Activated T-helper 1 cell treated with anti-CD3 and anti-CD28 coated beads, Interleukin-2, amount 50 U/mL, for 16 hours (primary cell): ENCODE measurements around the gene RHO.
"Not testable (repeated sequence)": the region's sequence is repeated elsewhere in the genome, so short reads cannot be mapped to it uniquely, and the experiment has no call there.

Source experiments
- DNase-seq, 2 donors: peaks; one replicate each; pipeline ENCODE4 v3.0.0-alpha.2; 2020; ENCODE audit warnings: low read depth in 1 of 2, low spot score in 1 of 2

Gene RHO

DNA sequence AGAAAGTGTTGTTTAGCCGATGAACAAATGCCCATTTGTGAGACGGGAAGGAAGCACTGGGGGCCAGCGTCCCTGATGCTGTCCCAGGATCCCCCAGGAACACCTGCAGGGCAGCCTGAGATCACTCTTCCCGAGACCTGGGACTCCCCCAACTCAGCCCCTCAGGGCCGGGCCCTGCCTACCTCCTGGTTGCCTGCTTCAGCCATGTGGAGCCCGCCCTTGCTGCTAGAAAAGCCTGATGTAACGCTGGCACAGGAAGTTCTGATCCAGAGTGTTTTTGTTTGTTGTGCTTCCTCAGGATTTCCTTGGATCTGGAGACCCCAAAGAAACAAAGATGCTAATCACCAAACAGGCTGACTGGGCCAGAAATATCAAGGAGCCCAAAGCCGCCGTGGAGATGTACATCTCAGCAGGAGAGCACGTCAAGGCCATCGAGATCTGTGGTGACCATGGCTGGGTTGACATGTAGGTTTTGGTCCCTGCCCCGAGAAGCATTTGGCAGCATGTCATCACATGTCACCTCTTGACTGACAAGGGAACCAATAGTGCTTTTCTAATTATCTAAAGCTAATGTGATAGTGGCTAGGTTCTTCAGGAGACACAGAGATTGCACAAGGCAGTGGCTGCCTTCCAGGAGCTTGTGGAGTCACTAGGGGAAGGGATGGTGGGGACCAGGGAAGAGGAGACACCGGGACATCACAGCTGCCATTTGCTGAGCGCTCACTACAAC is 28.7 kb upstream of the RHO start:
- not testable (repeated sequence) for DNase-seq

DNA sequence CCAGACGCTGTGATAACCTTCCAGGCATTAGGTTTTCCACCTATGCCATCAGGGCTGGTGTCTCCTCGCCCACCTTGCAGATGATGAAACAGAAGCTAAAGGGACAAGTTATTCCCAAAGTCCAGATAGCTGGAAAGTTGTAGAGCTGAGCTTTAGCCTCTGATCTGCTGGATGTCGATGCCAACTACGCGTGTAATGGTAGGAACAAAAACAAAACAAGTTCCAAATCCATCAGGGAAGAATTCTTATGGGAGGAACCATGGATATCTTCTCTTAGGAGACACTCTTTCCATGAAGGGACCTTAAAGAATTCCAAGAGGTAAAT is 28.1 kb upstream of the RHO start:
- no peak for DNase-seq

DNA sequence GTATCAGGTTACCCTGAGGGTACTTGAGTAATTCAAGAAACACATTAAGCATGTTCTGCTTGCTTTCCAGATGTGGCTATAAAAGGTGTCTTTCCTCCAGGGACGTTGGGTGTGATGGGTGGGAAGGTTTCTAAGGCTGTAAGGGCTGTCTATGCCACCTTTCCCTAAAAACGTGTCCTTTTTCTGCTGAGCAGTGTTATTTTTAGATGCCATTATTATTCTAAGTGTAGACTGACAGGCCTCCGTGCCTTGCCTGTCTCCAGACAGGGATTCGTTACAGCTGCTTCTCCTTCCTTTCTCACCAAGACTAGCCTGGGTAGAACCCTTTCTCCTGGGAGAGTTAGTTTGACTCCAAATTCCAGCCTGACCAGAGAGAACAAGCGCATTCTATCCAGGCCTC is 26.8 kb upstream of the RHO start:
- no peak for DNase-seq

- no peak for DNase-seq
These were observed 25.6 kb upstream of the RHO start for GRCh38 chr3:129502641-129503408.

GRCh38 chr3:129503471-129504291 is 24.8 kb upstream of the RHO start:
- DNase-seq: no peak

DNA sequence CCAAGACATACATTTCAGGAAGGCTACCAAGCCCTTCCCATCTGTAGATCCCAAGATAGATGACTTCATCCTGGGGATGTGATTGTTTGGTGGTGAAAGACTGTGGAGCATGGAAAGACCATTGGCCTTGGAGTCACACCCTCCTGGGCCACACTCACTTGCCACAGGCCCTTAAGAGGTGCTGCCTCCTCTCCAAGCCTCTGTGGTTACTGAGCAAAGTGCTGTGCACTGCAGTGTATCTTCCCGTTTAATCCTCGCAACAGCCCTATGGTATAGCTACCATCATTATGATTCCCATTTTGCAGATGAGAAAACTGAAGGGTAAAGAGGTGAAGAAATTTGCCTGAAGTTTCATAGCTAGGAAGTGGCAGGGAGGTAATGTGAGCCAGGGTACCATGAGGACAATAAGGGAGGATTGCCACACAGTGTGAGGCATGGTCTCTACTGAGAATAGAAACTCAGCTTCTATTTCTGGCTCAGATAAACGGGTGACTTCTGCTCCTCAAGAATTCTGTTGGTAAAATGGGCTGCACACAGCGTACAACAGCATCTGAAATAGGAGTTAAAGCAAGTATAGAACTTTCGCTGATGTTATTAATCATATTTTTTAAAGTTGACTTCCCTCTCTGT is 23.9 kb upstream of the RHO start:
- no peak for DNase-seq

GRCh38 chr3:129505341-129505740 is 23.1 kb upstream of the RHO start:
- no peak for DNase-seq

- DNase-seq: no peak
These were observed 22.2 kb upstream of the RHO start for GRCh38 chr3:129506231-129506742.

DNA sequence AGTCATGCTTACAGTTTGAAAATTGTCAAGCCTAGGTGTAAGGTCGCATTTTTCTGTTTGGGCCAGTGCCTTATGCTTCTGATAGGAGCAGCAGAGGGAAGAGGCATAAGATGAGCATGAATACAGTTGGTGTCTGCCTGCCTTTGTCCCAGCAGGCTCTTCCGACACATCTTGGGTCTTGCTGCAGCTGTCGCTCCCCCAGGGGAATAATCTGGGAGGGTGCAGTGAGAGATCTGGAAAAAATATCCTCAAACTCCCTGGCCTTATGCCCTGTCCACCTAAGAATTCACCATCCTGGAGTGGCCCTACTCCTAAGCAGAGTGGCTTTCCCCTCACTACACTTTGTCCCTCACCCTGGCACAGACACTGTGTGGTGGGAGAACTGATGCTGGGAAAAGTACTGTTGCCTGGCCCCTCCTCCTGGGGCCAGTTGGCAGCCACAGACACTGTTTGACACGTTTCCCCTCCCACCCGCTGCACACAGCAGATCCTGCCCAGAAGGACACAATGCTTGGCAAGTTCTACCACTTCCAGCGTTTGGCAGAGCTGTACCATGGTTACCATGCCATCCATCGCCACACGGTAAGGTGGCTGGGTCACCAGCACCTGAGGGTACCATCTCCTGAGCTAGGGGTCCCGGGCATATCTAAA is 21.1 kb upstream of the RHO start:
- DNase-seq: no peak

GRCh38 chr3:129512595-129512994 is 15.8 kb upstream of the RHO start:
- no peak for DNase-seq

DNA sequence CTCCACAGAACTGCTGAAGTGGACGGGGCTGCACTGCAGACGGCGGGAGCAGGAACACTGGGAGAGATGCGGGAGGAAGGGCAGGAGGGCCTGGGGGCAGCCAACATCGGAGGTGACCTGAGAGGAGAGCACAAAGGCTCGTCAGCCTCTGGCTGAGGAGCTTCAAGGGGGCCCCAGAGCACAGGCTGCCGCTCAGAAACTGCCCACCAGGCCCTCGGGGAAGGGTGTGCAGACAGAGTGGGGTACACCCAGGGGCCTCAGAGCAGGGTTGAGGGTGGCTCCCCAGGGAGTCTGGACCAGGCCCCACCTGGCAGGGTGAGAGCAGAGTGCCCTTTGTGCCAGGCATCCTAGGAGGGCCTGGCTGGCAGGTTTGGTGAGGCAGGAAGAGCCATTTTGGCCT is 14.7 kb upstream of the RHO start:
- DNase-seq: no peak

GRCh38 chr3:129514110-129514509 is 14.3 kb upstream of the RHO start:
- DNase-seq: no peak

GRCh38 chr3:129514563-129514962 is 13.9 kb upstream of the RHO start:
- no peak for DNase-seq

DNA sequence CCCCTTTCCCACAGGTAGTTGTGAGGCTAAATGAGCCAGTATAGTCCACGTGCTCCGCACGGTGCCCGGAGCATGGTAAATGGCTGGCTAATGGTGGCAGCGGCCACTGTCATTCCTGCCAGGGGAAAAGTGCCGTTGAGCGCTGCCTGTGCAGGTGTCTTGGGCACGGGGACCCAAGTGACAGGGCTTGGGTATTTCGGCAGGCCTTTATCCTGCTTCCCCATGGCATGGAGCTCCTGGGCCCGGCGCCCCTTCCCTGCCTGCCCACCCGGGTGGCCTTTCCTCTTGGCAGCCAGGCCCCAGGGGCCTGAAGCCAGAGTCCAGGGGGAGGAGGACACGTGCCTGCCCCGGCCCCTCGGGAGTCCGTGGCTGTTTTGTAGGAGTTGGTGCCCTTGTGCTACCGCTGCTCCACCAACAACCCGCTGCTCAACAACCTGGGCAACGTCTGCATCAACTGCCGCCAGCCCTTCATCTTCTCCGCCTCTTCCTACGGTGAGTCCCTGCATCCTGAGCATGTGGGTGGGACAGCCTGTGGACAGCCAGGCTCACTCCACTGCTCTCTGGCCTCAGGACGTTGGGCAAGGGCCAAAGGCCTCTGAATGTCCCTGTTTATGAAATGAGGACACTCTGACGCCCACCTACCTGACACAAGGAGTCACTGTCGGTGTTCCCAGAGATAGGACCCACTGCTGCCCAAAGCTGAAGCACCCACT is 13.2 kb upstream of the RHO start:
- not testable (repeated sequence) for DNase-seq

DNA sequence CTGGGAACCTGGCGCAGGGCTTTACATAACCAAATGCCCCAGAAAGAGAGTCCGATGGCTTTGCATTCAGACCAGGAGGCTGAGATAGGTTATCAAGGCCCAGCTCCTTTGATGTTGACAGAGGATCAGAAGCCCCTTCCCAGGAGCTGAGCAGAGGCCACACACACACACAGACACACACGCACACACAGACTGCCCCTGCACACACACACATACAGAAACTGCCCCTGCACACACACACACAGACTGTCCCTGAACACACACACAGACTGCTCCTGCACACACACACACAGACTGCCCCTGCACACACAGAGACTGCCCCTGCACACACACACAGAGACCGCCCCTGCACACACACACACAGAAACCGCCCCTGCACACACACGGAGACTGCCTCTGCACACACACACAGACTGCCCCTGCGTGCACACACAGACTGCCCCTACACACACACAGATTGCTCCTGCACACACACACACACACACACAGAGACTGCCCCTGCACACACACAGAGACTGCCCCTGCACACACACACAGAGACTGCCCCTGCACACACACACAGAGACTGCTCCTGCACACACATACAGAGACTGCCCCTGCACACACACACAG is 12.5 kb upstream of the RHO start:
- not testable (repeated sequence) for DNase-seq

DNA sequence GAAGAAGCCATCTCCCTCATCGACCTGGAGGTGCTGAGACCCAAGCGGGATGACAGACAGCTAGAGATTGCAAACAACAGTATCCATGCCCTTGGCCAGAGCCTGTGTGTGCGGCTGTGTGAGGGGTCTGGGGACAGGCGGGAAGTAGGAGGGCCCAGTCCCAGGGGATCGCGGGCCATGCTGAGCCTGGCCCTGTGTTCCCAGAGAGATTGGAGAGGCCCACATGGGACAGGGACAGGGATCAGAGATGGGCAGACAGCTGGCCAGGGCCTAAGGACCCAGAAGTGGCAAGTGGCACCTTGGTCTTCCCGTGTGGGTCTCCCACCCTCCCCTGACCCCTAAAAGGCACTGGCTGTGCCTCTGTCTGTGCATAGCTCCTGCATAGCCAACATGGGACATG is 10.9 kb upstream of the RHO start:
- no peak for DNase-seq

GRCh38 chr3:129518038-129518561 is 10.3 kb upstream of the RHO start:
- no peak for DNase-seq

- no peak for DNase-seq
These were observed 9.9 kb upstream of the RHO start for GRCh38 chr3:129518581-129518980.

GRCh38 chr3:129519449-129519848 is 9.0 kb upstream of the RHO start:
- DNase-seq: no peak
